Measurements from ENCODE around the gene RBP3.

DNA sequence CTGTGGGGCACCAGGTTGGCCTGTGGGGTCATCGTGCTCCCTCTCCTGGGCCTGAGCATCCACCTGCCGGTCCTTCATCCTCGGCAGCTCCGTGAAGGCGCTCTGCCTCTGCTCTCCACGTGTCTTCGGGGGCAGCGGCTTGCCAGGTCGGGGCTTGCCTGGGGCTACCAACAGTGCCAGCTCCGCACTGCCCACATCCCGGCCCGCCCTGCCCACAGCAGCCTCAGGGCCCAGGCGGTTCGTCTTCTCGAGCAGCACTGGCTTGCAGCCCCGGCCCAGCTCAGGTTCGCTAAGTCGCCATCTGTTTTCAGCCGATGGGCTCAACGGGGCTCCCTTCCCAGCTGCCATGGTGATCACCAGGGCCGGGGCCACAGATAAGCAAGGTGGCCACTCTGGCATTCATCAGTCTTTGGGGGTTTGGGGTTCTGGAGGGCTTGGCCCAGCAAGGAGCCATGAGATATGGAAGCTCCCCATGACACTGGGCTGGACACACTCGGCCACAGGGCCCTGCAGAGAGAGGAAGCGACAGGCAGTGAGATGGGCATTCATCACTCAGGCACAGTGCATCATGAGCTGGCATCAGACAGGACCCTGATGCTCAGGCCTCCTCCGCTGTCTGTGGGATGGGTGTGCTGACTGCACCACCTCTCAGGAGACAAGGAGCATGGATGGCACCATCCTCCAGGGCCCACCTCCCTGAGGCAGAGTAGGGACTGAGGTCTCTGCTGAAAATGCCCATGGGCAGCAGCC is 20.4 kb downstream of the RBP3 start:
- TF ChIP-seq GATA3 (IDR thresholded peaks at IDR 0.05; ENCODE audit: low read depth, low read length) (no peak), GATA2 (IDR thresholded peaks at IDR 0.05; ENCODE audit: low read depth, low read length) (no peak)
